OCI-LY7 (cell line): ENCODE data around the gene ACOT12. TPM values are rescaled to one million over a fixed set of nuclear protein-coding genes. Genes with fewer than 3 reads are reported as not detected.

Experiments used
- BruUV-seq: library from RNA; stranded (reverse); fragments of 400-500 nt; replicated peaks from 2 replicates; lab custom pipeline; 2021; lab: Mats Ljungman, UMichigan
- CTCF ChIA-PET: fragments of 300-600 bp; sonication (Branson Sonifier 250); formaldehyde crosslinking; loops from one replicate; lab custom pipeline; 2022; ENCODE audit warnings: antibody characterized with exemption; ENCODE audit not compliant: unreplicated experiment; lab: Charles Lee
- POLR2A ChIA-PET: fragments of 300-600 bp; sonication (Branson Sonifier 250); formaldehyde crosslinking; loops from one replicate; lab custom pipeline; 2022; ENCODE audit warnings: antibody characterized with exemption; lab: Charles Lee
- DNase-seq: peaks from one replicate; pipeline ENCODE4 v3.0.0-alpha.2; 2015; ENCODE audit warnings: low spot score
- H2AFZ ChIP-seq: fragments of 200-600 bp; sonication (generic), shearing (Covaris generic); 2 replicates; pipeline ENCODE4 v1.6.1; 2014; ENCODE audit warnings: mild to moderate bottlenecking, antibody characterized with exemption, low read length, moderate library complexity
- H3K27ac ChIP-seq: fragments of 200-600 bp; sonication (generic); 2 replicates; pipeline ENCODE4 v1.5.1; 2014; ENCODE audit warnings: mixed run types, low read depth, mild to moderate bottlenecking, moderate library complexity, low read length, inconsistent platforms; ENCODE audit not compliant: poor library complexity, severe bottlenecking
- H3K36me3 ChIP-seq: fragments of 200-600 bp; sonication (generic); 2 replicates; pipeline ENCODE4 v1.6.1; 2014; ENCODE audit warnings: mild to moderate bottlenecking, antibody characterized with exemption, low read length, moderate library complexity, mixed read lengths; ENCODE audit not compliant: insufficient read depth
- H3K4me1 ChIP-seq: fragments of 200-600 bp; sonication (generic); 2 replicates; pipeline ENCODE4 v1.5.1; 2014; ENCODE audit warnings: mild to moderate bottlenecking, low read length; ENCODE audit not compliant: insufficient read depth, poor library complexity, severe bottlenecking
- H3K4me2 ChIP-seq: fragments of 200-600 bp; sonication (generic); 2 replicates; pipeline ENCODE4 v1.6.1; 2014; ENCODE audit warnings: mild to moderate bottlenecking, low read length
- H3K4me3 ChIP-seq: fragments of 200-600 bp; sonication (generic); 2 replicates; pipeline ENCODE4 v1.5.1; 2014; ENCODE audit warnings: mild to moderate bottlenecking, low read depth, low read length; ENCODE audit not compliant: poor library complexity, severe bottlenecking
- H3K79me2 ChIP-seq: fragments of 200-600 bp; sonication (generic); 2 replicates; pipeline ENCODE4 v1.6.1; 2016; ENCODE audit warnings: low read depth, mild to moderate bottlenecking, low read length, moderate library complexity, mixed read lengths; ENCODE audit not compliant: insufficient read depth
- H3K9me2 ChIP-seq: fragments of 200-600 bp; sonication (generic); 2 replicates; pipeline ENCODE4 v1.6.1; 2016; ENCODE audit warnings: mild to moderate bottlenecking, low read length, mixed read lengths; ENCODE audit not compliant: insufficient read depth
- H3K9me3 ChIP-seq: fragments of 200-600 bp; sonication (generic); 2 replicates; pipeline ENCODE4 v1.6.1; 2014; ENCODE audit warnings: mild to moderate bottlenecking, mixed run types, low read length, mixed read lengths
- H4K20me1 ChIP-seq: fragments of 200-600 bp; sonication (generic); 2 replicates; pipeline ENCODE4 v1.6.1; 2014; ENCODE audit warnings: mild to moderate bottlenecking, antibody characterized with exemption, low read length, moderate library complexity, mixed read lengths; ENCODE audit not compliant: insufficient read depth
- CTCF ChIP-seq: fragments of 200-600 bp; sonication (generic); conservative IDR thresholded peaks from 2 replicates; pipeline ENCODE4 v1.5.1; 2014; ENCODE audit warnings: mild to moderate bottlenecking, antibody characterized with exemption, low read length, moderate library complexity, mixed read lengths
- EZH2phosphoT487 ChIP-seq: fragments of 200-600 bp; sonication (generic); IDR thresholded peaks from 2 replicates; pipeline ENCODE4 v1.6.1; 2018; ENCODE audit warnings: low read depth, borderline replicate concordance, mild to moderate bottlenecking, mixed run types, antibody characterized with exemption, low read length, moderate library complexity, mixed read lengths
- intact Hi-C: fragments of 100-400 bp; cut with micrococcal nuclease; formaldehyde crosslinking; loops from one replicate; pipeline ENCODE4 v1.10.0; 2022; ENCODE audit not compliant: unreplicated experiment
- total RNA-seq, 2 experiments: library from RNA; depleted of rRNA in 1 of 2; stranded (reverse); fragments of >200 nt in 1 of 2; shearing (Covaris generic) in 1 of 2; gene quantifications; 2 replicates each; pipeline ENCODE4 v1.2.3, GENCODE V29; 2014 to 2022

The ACOT12 gene
- total RNA-seq, 2 experiments from 2014 or later, result 0.27 to 0.35 TPM

GRCh38 chr5:81383867-81384266 lies 10.1 kb downstream of the ACOT12 start:
- intact Hi-C loops, result no loop called here
- no peak overlapping the region for H3K4me3 ChIP-seq
- no peak overlapping the region for H3K4me2 ChIP-seq
- no peaks in the 10 kb centered on the region for H4K20me1 ChIP-seq
- H2AFZ ChIP-seq, result no peak overlapping the region
- no peaks in the 10 kb centered on the region for H3K9me2 ChIP-seq
- H3K36me3 ChIP-seq, result no peaks in the 10 kb centered on the region
- H3K79me2 ChIP-seq, result no peaks in the 10 kb centered on the region
- no peaks in the 10 kb centered on the region for H3K4me1 ChIP-seq
- H3K27ac ChIP-seq, result no peak overlapping the region
- BruUV-seq, result no TSS peak
- TF ChIP-seq EZH2phosphoT487 (no peak), CTCF (no peak)
- ChIA-PET POLR2A (interaction anchor here (0.6 to 1.0 kb wide), 2 partner anchors 11 to 555 kb away, joined by 4 read pairs; no protein-coding TSS in a partner anchor), CTCF (no interaction called here)
- H3K9me3 ChIP-seq, result no peaks in the 10 kb centered on the region
- no peak for DNase-seq

- H3K4me1 ChIP-seq, result no peaks in the 10 kb centered on the region
- no peak for TF ChIP-seq CTCF
- TF ChIP-seq EZH2phosphoT487, result no peak
- H3K79me2 ChIP-seq, result no peaks in the 10 kb centered on the region
- DNase-seq, result no peak
- H3K27ac ChIP-seq, result no peak overlapping the region
- no peak overlapping the region for H3K4me2 ChIP-seq
- no peak overlapping the region for H3K4me3 ChIP-seq
- H4K20me1 ChIP-seq, result no peaks in the 10 kb centered on the region
- no peak overlapping the region for H2AFZ ChIP-seq
- CTCF ChIA-PET, result no interaction called here
- H3K9me2 ChIP-seq, result no peaks in the 10 kb centered on the region
- no peaks in the 10 kb centered on the region for H3K36me3 ChIP-seq
- intact Hi-C loops, result no loop called here
- H3K9me3 ChIP-seq, result no peaks in the 10 kb centered on the region
- POLR2A ChIA-PET, result no interaction called here
- no TSS peak for BruUV-seq
Observed at GRCh38 chr5:81371354-81371876, 22.5 kb downstream of the ACOT12 start.

GRCh38 chr5:81370912-81371311 lies 23.0 kb downstream of the ACOT12 start:
- CTCF ChIA-PET, result no interaction called here

More at GRCh38 chr5:81370912-81371311, 23.0 kb downstream of the ACOT12 start:
- no peak overlapping the region for H3K27ac ChIP-seq
- H3K9me3 ChIP-seq, result no peaks in the 10 kb centered on the region
- BruUV-seq, result no TSS peak
- H3K4me2 ChIP-seq, result no peak overlapping the region
- DNase-seq, result no peak
- H3K9me2 ChIP-seq, result no peaks in the 10 kb centered on the region
- TF ChIP-seq CTCF, result no peak
- no peak for TF ChIP-seq EZH2phosphoT487
- H3K79me2 ChIP-seq, result no peaks in the 10 kb centered on the region
- H2AFZ ChIP-seq, result no peak overlapping the region
- POLR2A ChIA-PET, result no interaction called here
- intact Hi-C loops, result no loop called here
- H3K36me3 ChIP-seq, result no peaks in the 10 kb centered on the region
- no peak overlapping the region for H3K4me3 ChIP-seq
- H3K4me1 ChIP-seq, result no peaks in the 10 kb centered on the region
- no peaks in the 10 kb centered on the region for H4K20me1 ChIP-seq
